GM10248 (cell line): ENCODE measurements around the gene CDC40.

Experiments used
- CTCF ChIA-PET: fragments of 300-600 bp; sonication (Branson Sonifier 250); formaldehyde crosslinking; extraction: SDS; loops from one replicate; lab custom pipeline; 2021; ENCODE audit warnings: antibody characterized with exemption; lab: Yijun Ruan, JAX
- POLR2A ChIA-PET: fragments of 350-650 bp; sonication (Branson Sonifier 250); formaldehyde crosslinking; extraction: SDS; loops from one replicate; lab custom pipeline; 2020; ENCODE audit warnings: antibody characterized with exemption; lab: Yijun Ruan, JAX
- DNase-seq: peaks from one replicate; pipeline ENCODE4 v3.0.0; 2012; ENCODE audit errors: extremely low spot score
- TF ChIP-seq, protein P1 (sequence below): IDR thresholded peaks from 2 replicates; pipeline ENCODE4 v1.5.1; 2012; ENCODE audit warnings: mild to moderate bottlenecking, low read depth; ENCODE audit errors: extremely low read depth, missing control alignments, control extremely low read depth

CDC40 gene

DNA sequence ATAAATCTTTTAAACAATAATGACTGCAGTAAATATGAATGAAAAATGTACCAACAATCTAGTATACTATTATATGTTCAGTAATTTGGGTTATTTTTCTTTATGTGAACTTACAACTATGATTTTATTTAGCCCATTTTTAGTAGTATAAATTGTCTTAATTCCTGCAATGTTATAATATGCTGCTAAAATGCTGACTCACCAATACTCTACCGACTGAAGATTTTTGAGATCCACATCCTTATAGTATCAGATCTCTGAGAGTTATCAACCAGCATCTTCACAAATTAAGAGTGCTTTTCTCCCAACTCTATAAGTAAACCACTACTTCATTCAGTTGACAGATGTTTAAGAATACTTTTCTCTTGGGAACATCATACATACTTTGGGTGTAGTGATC lies 16.6 kb downstream of the CDC40 start:
- TF ChIP-seq, protein P1, sequence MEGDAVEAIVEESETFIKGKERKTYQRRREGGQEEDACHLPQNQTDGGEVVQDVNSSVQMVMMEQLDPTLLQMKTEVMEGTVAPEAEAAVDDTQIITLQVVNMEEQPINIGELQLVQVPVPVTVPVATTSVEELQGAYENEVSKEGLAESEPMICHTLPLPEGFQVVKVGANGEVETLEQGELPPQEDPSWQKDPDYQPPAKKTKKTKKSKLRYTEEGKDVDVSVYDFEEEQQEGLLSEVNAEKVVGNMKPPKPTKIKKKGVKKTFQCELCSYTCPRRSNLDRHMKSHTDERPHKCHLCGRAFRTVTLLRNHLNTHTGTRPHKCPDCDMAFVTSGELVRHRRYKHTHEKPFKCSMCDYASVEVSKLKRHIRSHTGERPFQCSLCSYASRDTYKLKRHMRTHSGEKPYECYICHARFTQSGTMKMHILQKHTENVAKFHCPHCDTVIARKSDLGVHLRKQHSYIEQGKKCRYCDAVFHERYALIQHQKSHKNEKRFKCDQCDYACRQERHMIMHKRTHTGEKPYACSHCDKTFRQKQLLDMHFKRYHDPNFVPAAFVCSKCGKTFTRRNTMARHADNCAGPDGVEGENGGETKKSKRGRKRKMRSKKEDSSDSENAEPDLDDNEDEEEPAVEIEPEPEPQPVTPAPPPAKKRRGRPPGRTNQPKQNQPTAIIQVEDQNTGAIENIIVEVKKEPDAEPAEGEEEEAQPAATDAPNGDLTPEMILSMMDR: no peak
- POLR2A ChIA-PET: no interaction called here
- CTCF ChIA-PET: interaction anchor here (1.7 to 3.8 kb wide), 3 partner anchors 9 to 17 kb away, joined by 3 to 11 read pairs (median 4); partner anchors contain the start of genes CDC40 and WASF1
- no peak for DNase-seq

DNA sequence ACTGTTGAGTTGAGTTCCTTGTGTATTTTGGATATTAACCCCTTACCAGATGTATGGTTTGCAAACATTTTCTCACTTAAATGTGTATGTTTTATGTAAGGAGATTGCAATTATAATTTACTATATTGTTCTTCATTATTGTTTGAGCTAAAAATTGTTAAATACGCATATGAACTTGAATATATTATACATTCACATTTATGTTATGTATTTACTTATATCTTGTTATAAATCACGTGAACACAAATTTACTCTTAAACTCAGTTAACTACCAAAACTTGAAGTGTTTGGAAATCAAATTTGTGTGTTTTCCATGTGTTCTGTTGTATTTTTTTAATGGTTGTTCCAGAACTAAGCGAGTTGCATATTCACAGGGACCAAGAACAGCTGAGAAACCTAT lies 18.3 kb downstream of the CDC40 start:
- TF ChIP-seq, protein P1: no peak
- ChIA-PET POLR2A (no interaction called here), CTCF (interaction anchor here (0.6 to 2.5 kb wide), 7 partner anchors 10 to 192 kb away, joined by 3 to 9 read pairs (median 4); partner anchors contain the start of genes CDC40 and WASF1)
- no peak for DNase-seq

GRCh38 chr6:110201151-110201884 lies 21.1 kb downstream of the CDC40 start:
- ChIA-PET POLR2A (no interaction called here), CTCF (interaction anchor here (1.3 to 1.7 kb wide), 2 partner anchors 9 to 11 kb away, joined by 4 read pairs; no protein-coding TSS in a partner anchor)
- no peak for DNase-seq

DNA sequence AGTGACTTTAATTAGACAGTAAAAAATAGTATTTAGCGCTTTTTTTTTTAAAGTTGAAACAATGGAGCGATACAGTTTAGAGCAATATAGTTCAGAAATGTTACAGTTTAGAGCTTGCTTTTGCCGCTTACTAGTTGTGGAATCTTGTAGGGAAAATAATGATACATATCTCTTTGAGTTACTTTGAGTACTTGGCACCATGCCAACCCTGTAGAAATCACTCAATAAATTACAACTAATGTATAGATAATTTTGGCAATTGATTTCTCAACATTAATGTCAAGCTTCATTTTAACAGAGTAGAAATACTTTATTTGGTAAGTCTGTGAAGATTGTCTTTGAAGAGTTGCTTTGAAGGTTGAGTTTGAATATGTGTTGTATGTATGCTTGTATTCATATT lies 27.4 kb downstream of the CDC40 start:
- TF ChIP-seq, protein P1: no peak
- DNase-seq: no peak
- POLR2A ChIA-PET: no interaction called here
- CTCF ChIA-PET: interaction anchor here (1.2 to 4.1 kb wide), 6 partner anchors 7 to 183 kb away, joined by 3 to 21 read pairs (median 6); no protein-coding TSS in a partner anchor

More at GRCh38 chr6:110201151-110201884, 21.1 kb downstream of the CDC40 start:
- TF ChIP-seq, protein P1: no peak

DNA sequence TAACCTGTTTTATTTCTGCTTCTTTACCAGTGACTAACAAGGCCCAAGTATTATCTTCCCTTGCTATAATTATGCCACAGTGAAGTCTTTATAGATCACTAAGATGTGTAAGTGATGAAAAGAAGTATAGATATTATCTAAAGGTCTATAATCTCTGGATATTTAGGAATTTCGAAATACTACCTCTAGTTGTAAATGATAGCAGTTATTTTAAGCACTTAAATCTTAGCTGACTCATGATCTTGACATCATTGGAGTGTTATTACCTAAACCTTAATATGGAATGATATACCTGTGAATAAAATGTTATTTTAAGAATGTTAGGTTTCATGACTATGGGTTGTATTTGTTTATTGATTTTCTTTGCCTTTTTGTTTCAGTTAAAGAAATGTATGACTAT lies 31.5 kb downstream of the CDC40 start:
- TF ChIP-seq, protein P1: no peak
- no peak for DNase-seq
- POLR2A ChIA-PET: no interaction called here
- CTCF ChIA-PET: interaction anchor here (0.9 to 1.6 kb wide), 3 partner anchors 11 to 32 kb away, joined by 3 to 4 read pairs (median 4); partner anchors contain the start of genes CDC40 and WASF1

- CTCF ChIA-PET: interaction anchor here (3.3 kb wide), 1 partner anchor 9 kb away, joined by 21 read pairs; no protein-coding TSS in a partner anchor
- POLR2A ChIA-PET: no interaction called here
- TF ChIP-seq, protein P1: no peak
- DNase-seq: no peak
Measured at GRCh38 chr6:110214338-110214737, 34.1 kb downstream of the CDC40 start.
